Measurements from ENCODE around the gene SFMBT1. TPM values are rescaled to one million over a fixed set of nuclear protein-coding genes. Genes with fewer than 3 reads are reported as not detected.

The SFMBT1 gene
- total and polyA plus RNA-seq, 8 donors = 8.0 to 12.9 (median 9.4) TPM

GRCh38 chr3:52890735-52891134 lies 155.1 kb downstream of the SFMBT1 start:
- Histone ChIP-seq H3K4me1 (peaks cover 26 to 55% of the 10 kb centered on the region in 2 donors), H3K27ac (peak overlapping the region; percentile 37 to 77), H3K36me3 (peaks cover 0 to under 1% of the 10 kb centered on the region in 2 donors), H3K4me3 (no peak overlapping the region), H3K27me3 (no peaks in the 10 kb centered on the region), H3K9me3 (no peaks in the 10 kb centered on the region)
- intact Hi-C loops (cut with DNase I) = no loop called here
- DNase-seq (no peak), ATAC-seq (no peak)
- no peak for TF ChIP-seq CTCF (IDR thresholded peaks at IDR 0.05)

- TF ChIP-seq CTCF (IDR thresholded peaks at IDR 0.05) = no peak
- Histone ChIP-seq H3K4me3 (no peak overlapping the region), H3K36me3 (peaks cover 0 to 3% of the 10 kb centered on the region in 2 donors), H3K27ac (no peak overlapping the region), H3K4me1 (peaks cover 26 to 48% of the 10 kb centered on the region in 2 donors), H3K27me3 (no peaks in the 10 kb centered on the region), H3K9me3 (no peaks in the 10 kb centered on the region)
- ATAC-seq = peak; percentile 11
- no peak for DNase-seq
- intact Hi-C loops (cut with DNase I) = no loop called here
These were observed 156.0 kb downstream of the SFMBT1 start for GRCh38 chr3:52889901-52890300.

GRCh38 chr3:52887166-52887565 lies 158.7 kb downstream of the SFMBT1 start:
- ATAC-seq (no peak), DNase-seq (no peak)
- Histone ChIP-seq H3K27ac (no peak overlapping the region), H3K4me1 (peaks cover 11 to 21% of the 10 kb centered on the region in 2 donors), H3K36me3 (peaks cover 0 to 3% of the 10 kb centered on the region in 2 donors), H3K27me3 (no peaks in the 10 kb centered on the region), H3K4me3 (no peak overlapping the region), H3K9me3 (no peaks in the 10 kb centered on the region)
- intact Hi-C loops (cut with DNase I) = no loop called here
- TF ChIP-seq CTCF (IDR thresholded peaks at IDR 0.05) = no peak

- intact Hi-C loops (cut with DNase I) = no loop called here
These were observed 159.7 kb downstream of the SFMBT1 start for GRCh38 chr3:52886049-52886730.

More at GRCh38 chr3:52886049-52886730, 159.7 kb downstream of the SFMBT1 start:
- Histone ChIP-seq H3K27ac (no peak overlapping the region), H3K4me3 (no peak overlapping the region), H3K27me3 (no peaks in the 10 kb centered on the region), H3K4me1 (peaks cover 3 to 11% of the 10 kb centered on the region in 2 donors), H3K36me3 (peaks cover 0 to 3% of the 10 kb centered on the region in 2 donors), H3K9me3 (no peaks in the 10 kb centered on the region)
- DNase-seq (peak in 1 of 4 donors; percentile 27), ATAC-seq (no peak)
- TF ChIP-seq CTCF (IDR thresholded peaks at IDR 0.05) = no peak

All from left lung (tissue), 10 donors.